OCI-LY1 (cell line): ENCODE results near the gene VAV2.

Experiments used
- H2AFZ ChIP-seq: fragments of 200-600 bp; sonication (generic), shearing (Covaris generic); 2 replicates; pipeline ENCODE4 v1.6.0; 2014; ENCODE audit warnings: antibody characterized with exemption, mild to moderate bottlenecking, low read length
- H3F3A ChIP-seq: fragments of 200-600 bp; sonication (generic), shearing (Covaris generic); 2 replicates; pipeline ENCODE4 v1.6.0; 2014; ENCODE audit warnings: mild to moderate bottlenecking, antibody characterized with exemption, low read length, moderate library complexity; ENCODE audit not compliant: insufficient read depth
- H3K27ac ChIP-seq: fragments of 200-600 bp; sonication (generic); 2 replicates; pipeline ENCODE4 v1.5.1; 2014; ENCODE audit warnings: low read length, mixed run types, mild to moderate bottlenecking, low read depth; ENCODE audit not compliant: poor library complexity, severe bottlenecking
- H3K27me3 ChIP-seq: fragments of 200-600 bp; sonication (generic); 2 replicates; pipeline ENCODE4 v1.6.0; 2014; ENCODE audit warnings: antibody characterized with exemption, mild to moderate bottlenecking, low read length, moderate library complexity; ENCODE audit not compliant: insufficient read depth
- H3K36me3 ChIP-seq: fragments of 200-600 bp; sonication (generic); 2 replicates; pipeline ENCODE4 v1.6.1; 2014; ENCODE audit warnings: mild to moderate bottlenecking, antibody characterized with exemption, low read length, moderate library complexity, mixed read lengths; ENCODE audit not compliant: insufficient read depth
- H3K4me1 ChIP-seq: fragments of 200-600 bp; sonication (generic); 2 replicates; pipeline ENCODE4 v1.5.1; 2014; ENCODE audit warnings: mild to moderate bottlenecking, low read length, moderate library complexity; ENCODE audit not compliant: insufficient read depth, severe bottlenecking
- H3K4me2 ChIP-seq: fragments of 200-600 bp; sonication (generic), shearing (Covaris generic); 2 replicates; pipeline ENCODE4 v1.6.1; 2014; ENCODE audit warnings: low read length
- H3K4me3 ChIP-seq: fragments of 200-600 bp; sonication (generic); 2 replicates; pipeline ENCODE4 v1.5.1; 2014; ENCODE audit warnings: low read length, low read depth, mild to moderate bottlenecking, mixed read lengths; ENCODE audit not compliant: poor library complexity, severe bottlenecking
- H3K79me2 ChIP-seq: fragments of 200-600 bp; shearing (Covaris generic); 2 replicates; pipeline ENCODE4 v1.6.1; 2016; ENCODE audit warnings: mixed run types, low read length, mixed read lengths; ENCODE audit not compliant: insufficient read depth
- H3K9ac ChIP-seq: fragments of 200-600 bp; sonication (generic), shearing (Covaris generic); 2 replicates; pipeline ENCODE4 v1.6.1; 2014; ENCODE audit warnings: mild to moderate bottlenecking, low read length, mixed read lengths
- H3K9me2 ChIP-seq: fragments of 200-600 bp; sonication (generic), shearing (Covaris generic); 2 replicates; pipeline ENCODE4 v1.6.1; 2014; ENCODE audit warnings: low read depth, mild to moderate bottlenecking, low read length, mixed read lengths
- H3K9me3 ChIP-seq: fragments of 200-600 bp; shearing (Covaris generic); 2 replicates; pipeline ENCODE4 v1.6.1; 2014; ENCODE audit warnings: low read length, mixed read lengths
- H4K20me1 ChIP-seq: fragments of 200-600 bp; sonication (generic), shearing (Covaris generic); 2 replicates; pipeline ENCODE4 v1.6.0; 2016; ENCODE audit warnings: mild to moderate bottlenecking, low read length; ENCODE audit not compliant: insufficient read depth
- EZH2 ChIP-seq: fragments of 200-600 bp; sonication (generic), shearing (Covaris generic); IDR thresholded peaks from 2 replicates; pipeline ENCODE4 v1.8.0; 2017; ENCODE audit warnings: borderline replicate concordance, mixed run types, mild to moderate bottlenecking, antibody characterized with exemption, low read length, moderate library complexity, mixed read lengths
- TF ChIP-seq, protein P1 (sequence below): fragments of 200-600 bp; sonication (generic), shearing (Covaris generic); IDR thresholded peaks from 2 replicates; pipeline ENCODE4 v1.5.1; 2017; ENCODE audit warnings: mild to moderate bottlenecking, antibody characterized with exemption, low read length, moderate library complexity, mixed read lengths

The VAV2 gene

DNA sequence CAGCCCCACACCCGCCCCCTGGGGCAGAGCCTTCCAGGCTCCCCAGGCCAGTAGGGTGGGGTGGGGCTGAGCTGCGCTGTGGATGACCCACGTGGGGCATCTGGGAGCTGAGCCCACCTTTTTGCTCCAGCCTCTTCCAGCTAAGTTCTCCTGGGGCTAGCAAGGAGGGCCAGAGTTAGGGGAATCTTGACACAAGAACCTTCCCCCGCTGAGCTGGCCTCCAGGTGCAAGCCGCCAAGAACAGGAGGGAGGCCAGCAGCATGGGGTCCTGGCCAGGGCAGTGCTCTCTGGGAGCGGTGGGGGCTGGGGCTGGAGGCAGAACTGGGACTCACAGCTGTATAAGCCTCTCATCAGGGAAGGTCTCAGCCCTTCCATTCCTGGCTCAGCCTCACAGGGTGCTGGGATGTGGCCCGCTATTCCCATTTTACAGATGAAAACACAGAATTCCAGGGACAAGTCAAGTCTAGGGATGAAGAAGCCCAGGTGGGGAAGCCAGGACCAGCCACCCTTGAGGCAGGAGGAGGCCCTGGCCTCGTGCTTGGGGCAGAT is 275.5 kb downstream of the VAV2 start:
- no peaks in the 10 kb centered on the region for H3F3A ChIP-seq
- no peak overlapping the region for H3K4me2 ChIP-seq
- peaks cover 7% of the 10 kb centered on the region; the same call in 1 of the 2 replicates for H3K27me3 ChIP-seq
- no peaks in the 10 kb centered on the region for H3K9me3 ChIP-seq
- no peaks in the 10 kb centered on the region for H3K9me2 ChIP-seq
- H2AFZ ChIP-seq = no peak overlapping the region
- H3K36me3 ChIP-seq = no peaks in the 10 kb centered on the region
- no peak overlapping the region for H3K9ac ChIP-seq
- H3K79me2 ChIP-seq = no peaks in the 10 kb centered on the region
- TF ChIP-seq, protein P1, sequence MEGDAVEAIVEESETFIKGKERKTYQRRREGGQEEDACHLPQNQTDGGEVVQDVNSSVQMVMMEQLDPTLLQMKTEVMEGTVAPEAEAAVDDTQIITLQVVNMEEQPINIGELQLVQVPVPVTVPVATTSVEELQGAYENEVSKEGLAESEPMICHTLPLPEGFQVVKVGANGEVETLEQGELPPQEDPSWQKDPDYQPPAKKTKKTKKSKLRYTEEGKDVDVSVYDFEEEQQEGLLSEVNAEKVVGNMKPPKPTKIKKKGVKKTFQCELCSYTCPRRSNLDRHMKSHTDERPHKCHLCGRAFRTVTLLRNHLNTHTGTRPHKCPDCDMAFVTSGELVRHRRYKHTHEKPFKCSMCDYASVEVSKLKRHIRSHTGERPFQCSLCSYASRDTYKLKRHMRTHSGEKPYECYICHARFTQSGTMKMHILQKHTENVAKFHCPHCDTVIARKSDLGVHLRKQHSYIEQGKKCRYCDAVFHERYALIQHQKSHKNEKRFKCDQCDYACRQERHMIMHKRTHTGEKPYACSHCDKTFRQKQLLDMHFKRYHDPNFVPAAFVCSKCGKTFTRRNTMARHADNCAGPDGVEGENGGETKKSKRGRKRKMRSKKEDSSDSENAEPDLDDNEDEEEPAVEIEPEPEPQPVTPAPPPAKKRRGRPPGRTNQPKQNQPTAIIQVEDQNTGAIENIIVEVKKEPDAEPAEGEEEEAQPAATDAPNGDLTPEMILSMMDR = no peak
- no peaks in the 10 kb centered on the region for H4K20me1 ChIP-seq
- no peak overlapping the region for H3K27ac ChIP-seq
- H3K4me1 ChIP-seq = no peaks in the 10 kb centered on the region
- H3K4me3 ChIP-seq = no peak overlapping the region

DNA sequence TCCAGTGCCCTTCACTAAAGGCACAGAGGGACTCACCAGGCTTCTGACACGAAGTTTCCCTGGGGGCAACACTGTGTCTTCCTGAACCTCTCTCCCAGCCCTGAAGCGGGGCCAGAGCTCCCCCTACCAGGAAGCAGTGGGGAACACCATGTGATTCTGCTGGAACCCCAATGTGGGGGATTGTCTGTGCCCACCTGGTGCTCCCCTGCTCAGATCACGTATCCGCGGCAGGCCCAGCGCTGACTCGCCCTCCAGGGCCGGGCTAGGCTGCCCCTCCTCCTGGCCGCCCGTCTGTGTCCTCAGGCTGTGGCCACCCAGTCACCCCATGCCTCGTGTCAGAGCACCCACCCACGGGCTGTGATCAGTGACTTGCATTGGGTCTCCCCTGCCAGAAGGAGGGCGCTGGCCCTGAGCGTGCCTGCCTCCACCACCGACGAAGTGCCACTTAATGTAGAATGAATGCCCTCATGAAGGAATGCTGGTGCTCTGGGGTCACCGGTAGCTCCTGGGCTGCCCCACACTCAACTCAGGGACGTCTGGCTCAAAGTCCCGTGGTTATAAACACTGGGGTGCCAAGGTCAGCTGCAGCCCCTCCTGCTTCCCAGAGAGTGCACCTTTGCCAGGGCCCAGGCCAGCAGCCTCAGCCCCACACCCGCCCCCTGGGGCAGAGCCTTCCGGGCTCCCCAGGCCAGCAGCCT is 276.1 kb downstream of the VAV2 start:
- Histone ChIP-seq H3K36me3 (no peaks in the 10 kb centered on the region), H2AFZ (no peak overlapping the region), H3K4me2 (no peak overlapping the region), H3K27me3 (peaks cover 7% of the 10 kb centered on the region; the same call in 1 of the 2 replicates), H3K27ac (no peak overlapping the region), H3K4me3 (no peak overlapping the region), H3K9me2 (no peaks in the 10 kb centered on the region), H3F3A (no peaks in the 10 kb centered on the region), H3K9me3 (no peaks in the 10 kb centered on the region), H3K4me1 (no peaks in the 10 kb centered on the region), H4K20me1 (no peaks in the 10 kb centered on the region), H3K9ac (no peak overlapping the region), H3K79me2 (no peaks in the 10 kb centered on the region)
- no peak for TF ChIP-seq EZH2
- TF ChIP-seq, protein P1 = peak; percentile 28; the same call in 1 of the 2 replicates

DNA sequence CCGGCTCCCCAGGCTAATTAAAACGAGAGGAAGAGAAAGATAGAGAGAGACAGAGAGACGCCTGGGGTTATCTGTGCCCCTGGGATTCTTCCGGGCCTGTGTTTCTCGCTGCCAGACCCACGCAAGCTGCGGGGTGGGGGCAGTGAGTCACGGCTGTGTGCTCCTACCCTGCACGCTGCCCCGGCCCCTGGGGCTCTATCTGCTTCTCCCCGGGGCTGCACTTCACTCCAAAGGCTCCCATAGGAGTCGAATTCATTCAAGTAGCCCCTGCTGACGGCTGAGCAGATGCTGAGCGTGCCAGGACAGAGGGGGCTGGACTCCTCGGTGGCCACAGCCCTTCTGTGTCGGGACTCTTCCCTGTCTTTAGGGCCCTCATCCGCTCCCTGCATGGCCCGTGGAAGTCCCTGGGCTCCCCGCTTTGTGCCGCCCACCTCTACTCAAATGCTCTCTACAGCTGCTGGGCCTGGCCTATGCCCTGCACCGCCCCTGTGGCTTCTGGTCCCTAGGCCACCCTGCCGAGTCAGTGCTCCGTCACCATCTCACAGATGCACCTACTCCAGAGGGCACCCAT is 276.7 kb downstream of the VAV2 start:
- Histone ChIP-seq H2AFZ (no peak overlapping the region), H3K36me3 (no peaks in the 10 kb centered on the region), H3K4me3 (no peak overlapping the region), H3K9me2 (no peaks in the 10 kb centered on the region), H3K4me1 (no peaks in the 10 kb centered on the region), H3K9me3 (no peaks in the 10 kb centered on the region), H3K9ac (no peak overlapping the region), H3K4me2 (no peak overlapping the region), H3K27ac (no peak overlapping the region), H3K27me3 (peaks cover 7% of the 10 kb centered on the region; the same call in 1 of the 2 replicates), H4K20me1 (no peaks in the 10 kb centered on the region), H3F3A (no peaks in the 10 kb centered on the region), H3K79me2 (no peaks in the 10 kb centered on the region)
- TF ChIP-seq, protein P1 = no peak
- TF ChIP-seq EZH2 = no peak
